ENCODE measurements around the gene CCR2.

The CCR2 gene

DNA sequence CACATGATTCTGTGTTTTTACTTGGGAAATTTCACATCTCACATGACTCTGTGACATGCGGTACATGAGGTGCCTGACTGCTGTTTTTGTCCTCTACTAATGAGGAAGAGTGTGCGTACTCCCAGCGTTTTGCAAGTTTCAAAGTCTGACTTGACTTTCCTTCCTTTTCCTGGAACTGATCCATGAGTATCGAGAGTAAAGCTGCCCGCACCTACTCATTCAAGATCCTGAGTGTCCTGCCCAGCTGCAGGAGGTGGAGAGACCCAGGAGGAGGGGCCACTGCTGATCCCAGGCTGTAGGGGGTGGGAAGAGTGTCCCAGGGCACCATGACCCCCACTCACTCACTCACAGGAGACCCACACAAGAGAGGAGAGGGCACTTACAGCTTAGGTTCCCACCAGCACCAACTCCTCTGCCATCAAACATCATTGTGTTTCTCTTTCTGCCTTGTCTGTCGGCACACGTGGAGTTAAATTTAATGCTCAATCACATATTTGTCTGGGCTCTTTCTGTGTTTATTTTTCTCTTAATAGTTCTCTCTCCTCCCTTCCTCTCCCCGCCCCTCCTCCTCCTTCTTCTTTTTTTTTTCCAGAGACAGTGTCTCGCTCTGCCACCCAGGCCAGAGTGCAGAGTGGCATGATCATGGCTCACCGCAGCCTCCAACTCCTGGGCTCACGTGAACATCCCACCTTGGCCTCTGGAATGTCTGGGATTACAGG lies 51.5 kb downstream of the CCR2 start:
- DNase-seq, result peak in 1 of 2 donors; percentile 63

DNA sequence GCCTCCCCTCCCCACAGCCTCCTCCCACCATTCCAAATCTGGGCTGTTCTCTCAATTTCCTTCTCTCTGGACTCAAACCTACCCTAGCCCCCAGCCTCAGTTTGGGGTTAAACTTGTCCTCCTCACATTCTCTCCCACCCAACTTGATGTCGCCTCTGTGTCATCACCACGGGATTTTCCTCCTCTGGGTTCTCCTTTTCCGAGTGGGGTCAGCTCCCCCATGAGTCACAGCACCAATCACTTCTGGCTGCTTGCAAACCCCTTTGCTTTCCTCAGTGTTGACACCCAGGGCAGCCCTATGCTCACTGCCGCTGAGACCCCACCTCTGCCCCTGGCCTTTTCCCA lies 52.5 kb downstream of the CCR2 start:
- DNase-seq, result peak; percentile 16 to 82

DNA sequence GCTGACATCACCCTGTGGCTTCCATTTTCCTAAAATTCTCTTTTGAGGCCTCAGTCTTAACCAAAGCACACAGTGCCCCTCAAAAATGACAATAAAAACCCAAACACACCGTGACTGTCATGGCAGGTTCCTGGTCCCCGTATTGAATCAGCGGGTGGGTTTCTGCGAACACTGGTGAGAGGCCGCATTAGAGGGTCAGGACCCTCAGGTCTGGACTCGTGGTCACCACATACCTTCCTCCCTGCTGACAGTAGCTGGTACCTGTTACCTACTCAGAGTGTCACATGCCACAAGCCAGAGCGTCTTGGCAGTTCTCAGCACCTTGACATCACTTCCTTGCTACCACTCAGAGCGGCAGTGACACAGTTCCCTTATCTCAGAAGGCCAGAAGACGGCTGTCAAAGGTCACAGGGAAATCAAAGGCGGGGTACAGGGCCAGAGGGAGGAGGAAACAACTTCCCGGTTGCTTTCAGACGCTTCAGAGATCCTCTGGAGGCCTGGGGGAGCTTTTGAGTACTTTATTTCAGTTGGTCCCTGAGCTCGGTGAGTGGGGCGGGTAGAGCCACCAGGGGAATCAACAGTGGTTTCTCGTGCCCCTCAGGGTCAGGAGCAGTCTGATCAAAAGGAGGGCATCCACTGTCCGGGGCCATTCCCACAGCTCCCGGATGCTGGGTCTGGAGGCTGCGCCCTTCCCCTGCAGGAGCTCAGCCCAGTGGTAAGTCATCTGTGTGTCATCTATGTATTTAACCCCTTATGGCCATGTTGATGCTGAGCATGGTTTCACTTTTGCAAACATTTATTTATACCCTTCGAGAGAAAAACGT lies 53.1 kb downstream of the CCR2 start, which contains the start of the genes CCR5AS and CCRL2:
Gene CCR5AS, minus strand, starts transcription at position 279 of the 824 bp plus-strand sequence.
Gene CCRL2, plus strand, starts transcription at position 472 of the 824 bp plus-strand sequence. CDS start 821 bp downstream, outside the sequence.
- DNase-seq, result peak; percentile 63 to 81

DNA sequence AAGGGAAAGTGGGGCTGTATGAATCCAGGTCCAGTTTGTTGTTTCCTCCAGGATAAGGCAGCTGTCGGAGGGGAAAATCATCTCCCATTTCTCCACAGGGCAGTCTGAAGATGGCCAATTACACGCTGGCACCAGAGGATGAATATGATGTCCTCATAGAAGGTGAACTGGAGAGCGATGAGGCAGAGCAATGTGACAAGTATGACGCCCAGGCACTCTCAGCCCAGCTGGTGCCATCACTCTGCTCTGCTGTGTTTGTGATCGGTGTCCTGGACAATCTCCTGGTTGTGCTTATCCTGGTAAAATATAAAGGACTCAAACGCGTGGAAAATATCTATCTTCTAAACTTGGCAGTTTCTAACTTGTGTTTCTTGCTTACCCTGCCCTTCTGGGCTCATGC lies 54.1 kb downstream of the CCR2 start:
- DNase-seq, result no peak

DNA sequence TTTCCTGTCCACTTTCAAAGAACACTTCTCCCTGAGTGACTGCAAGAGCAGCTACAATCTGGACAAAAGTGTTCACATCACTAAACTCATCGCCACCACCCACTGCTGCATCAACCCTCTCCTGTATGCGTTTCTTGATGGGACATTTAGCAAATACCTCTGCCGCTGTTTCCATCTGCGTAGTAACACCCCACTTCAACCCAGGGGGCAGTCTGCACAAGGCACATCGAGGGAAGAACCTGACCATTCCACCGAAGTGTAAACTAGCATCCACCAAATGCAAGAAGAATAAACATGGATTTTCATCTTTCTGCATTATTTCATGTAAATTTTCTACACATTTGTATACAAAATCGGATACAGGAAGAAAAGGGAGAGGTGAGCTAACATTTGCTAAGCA lies 54.9 kb downstream of the CCR2 start:
- no peak for DNase-seq

DNA sequence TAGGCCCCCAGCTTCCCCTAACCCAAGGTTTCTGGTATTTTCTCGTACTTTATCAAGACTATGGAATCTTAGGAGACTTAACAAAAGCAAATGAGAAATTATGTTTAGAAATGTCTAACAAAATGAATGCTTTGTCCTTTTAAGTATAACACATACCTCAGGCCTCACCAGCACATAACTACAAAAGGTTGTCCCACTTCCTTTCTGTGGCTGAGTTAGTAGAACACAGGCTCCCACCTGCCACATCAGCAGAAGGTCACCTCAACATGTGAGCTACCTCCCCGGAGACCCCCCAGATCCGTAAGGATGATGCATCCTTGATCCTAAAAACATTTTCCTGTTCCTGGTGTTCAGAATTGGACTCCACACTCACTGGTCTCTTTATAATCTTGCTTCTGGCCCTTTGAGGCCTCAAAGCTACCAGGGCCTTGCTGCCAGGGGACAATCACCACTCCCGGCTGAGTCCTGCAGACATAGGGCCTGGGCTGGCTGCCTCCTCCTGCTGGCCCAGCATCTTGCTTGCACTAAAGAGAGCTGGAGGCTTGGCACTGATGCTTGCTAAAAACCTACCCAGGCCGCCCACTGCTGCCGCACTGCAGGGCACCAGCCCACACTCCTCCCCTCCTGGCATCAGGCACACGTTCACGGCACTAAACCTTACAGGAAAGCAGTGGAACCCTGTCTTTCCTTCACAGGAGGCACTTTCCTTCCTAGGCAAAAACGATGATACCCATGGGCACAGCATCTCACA lies 56.0 kb downstream of the CCR2 start:
- DNase-seq, result no peak

Data from CD4-positive, alpha-beta T cell treated with Interleukin-4 for 1 hour (primary cell).